KOPT-K1 (cell line): ENCODE measurements around the gene RTBDN.
"Not testable (repeated sequence)": the region's sequence is repeated elsewhere in the genome, so short reads cannot be mapped to it uniquely, and the experiment has no call there.

Experiments
- H3K27ac ChIP-seq: fragments of 200-600 bp; sonication (generic); 2 replicates; pipeline ENCODE4 v1.5.1; 2016; ENCODE audit warnings: antibody characterized with exemption, mild to moderate bottlenecking, low read depth, low read length; ENCODE audit not compliant: poor library complexity, severe bottlenecking
- H3K36me3 ChIP-seq: fragments of 200-600 bp; sonication (generic); 2 replicates; pipeline ENCODE4 v1.5.1; 2017; ENCODE audit warnings: antibody characterized with exemption, mild to moderate bottlenecking, low read length, moderate library complexity; ENCODE audit not compliant: insufficient read depth
- H3K9me3 ChIP-seq: fragments of 200-600 bp; sonication (generic); 2 replicates; pipeline ENCODE4 v1.5.1; 2017; ENCODE audit warnings: antibody characterized with exemption, low read length, mild to moderate bottlenecking; ENCODE audit not compliant: insufficient read depth, poor library complexity, severe bottlenecking

Gene RTBDN

GRCh38 chr19:12865746-12866415 is 31.5 kb upstream of the RTBDN start:
- Histone ChIP-seq H3K9me3 (no peaks in the 10 kb centered on the region), H3K27ac (no peak overlapping the region)

GRCh38 chr19:12864721-12865715 is 30.6 kb upstream of the RTBDN start:
- no peaks in the 10 kb centered on the region for H3K9me3 ChIP-seq
- H3K27ac ChIP-seq, result no peak overlapping the region
- H3K36me3 ChIP-seq, result no peaks in the 10 kb centered on the region

More at GRCh38 chr19:12865746-12866415, 31.5 kb upstream of the RTBDN start:
- H3K36me3 ChIP-seq, result no peaks in the 10 kb centered on the region

- Histone ChIP-seq H3K36me3 (no peaks in the 10 kb centered on the region), H3K27ac (no peak overlapping the region), H3K9me3 (no peaks in the 10 kb centered on the region)
These were observed 29.8 kb upstream of the RTBDN start for GRCh38 chr19:12864143-12864542.

- Histone ChIP-seq H3K9me3 (no peaks in the 10 kb centered on the region), H3K27ac (no peak overlapping the region), H3K36me3 (no peaks in the 10 kb centered on the region)
These were observed 25.2 kb upstream of the RTBDN start for GRCh38 chr19:12859546-12859945.

GRCh38 chr19:12858041-12858928 is 23.9 kb upstream of the RTBDN start:
- no peak overlapping the region for H3K27ac ChIP-seq
- no peaks in the 10 kb centered on the region for H3K36me3 ChIP-seq
- no peaks in the 10 kb centered on the region for H3K9me3 ChIP-seq

GRCh38 chr19:12856653-12857052 is 22.3 kb upstream of the RTBDN start:
- no peak overlapping the region for H3K27ac ChIP-seq
- H3K36me3 ChIP-seq, result no peaks in the 10 kb centered on the region
- no peaks in the 10 kb centered on the region for H3K9me3 ChIP-seq

- Histone ChIP-seq H3K27ac (no peak overlapping the region), H3K36me3 (no peaks in the 10 kb centered on the region), H3K9me3 (no peaks in the 10 kb centered on the region)
These were observed 13.1 kb upstream of the RTBDN start for GRCh38 chr19:12847159-12848139.

- H3K9me3 ChIP-seq, H3K27ac ChIP-seq, H3K36me3 ChIP-seq: not testable (repeated sequence)
These were observed 12.2 kb upstream of the RTBDN start for GRCh38 chr19:12846613-12847012.

- Histone ChIP-seq H3K36me3 (no peaks in the 10 kb centered on the region), H3K27ac (no peak overlapping the region), H3K9me3 (no peaks in the 10 kb centered on the region)
These were observed 9.8 kb upstream of the RTBDN start for GRCh38 chr19:12843999-12844732.

- no peaks in the 10 kb centered on the region for H3K36me3 ChIP-seq
- no peaks in the 10 kb centered on the region for H3K9me3 ChIP-seq
- H3K27ac ChIP-seq, result no peak overlapping the region
These were observed 8.9 kb upstream of the RTBDN start for GRCh38 chr19:12843328-12843727.

GRCh38 chr19:12842511-12842910 is 8.1 kb upstream of the RTBDN start:
- Histone ChIP-seq H3K36me3 (no peaks in the 10 kb centered on the region), H3K9me3 (no peaks in the 10 kb centered on the region), H3K27ac (no peak overlapping the region)

- Histone ChIP-seq H3K27ac (no peak overlapping the region), H3K9me3 (no peaks in the 10 kb centered on the region), H3K36me3 (no peaks in the 10 kb centered on the region)
These were observed 6.7 kb upstream of the RTBDN start for GRCh38 chr19:12841094-12841493.
